ENCODE results near the gene XPO6. TPM values are rescaled to one million over a fixed set of nuclear protein-coding genes. Genes with fewer than 3 reads are reported as not detected.
A peak's percentile ranks its signal among the peaks of the same experiment; 100 is the strongest.

The XPO6 gene
- total and polyA plus RNA-seq, 7 experiments from 2014 or later, result 89.5 to 437 (median 371) TPM

DNA sequence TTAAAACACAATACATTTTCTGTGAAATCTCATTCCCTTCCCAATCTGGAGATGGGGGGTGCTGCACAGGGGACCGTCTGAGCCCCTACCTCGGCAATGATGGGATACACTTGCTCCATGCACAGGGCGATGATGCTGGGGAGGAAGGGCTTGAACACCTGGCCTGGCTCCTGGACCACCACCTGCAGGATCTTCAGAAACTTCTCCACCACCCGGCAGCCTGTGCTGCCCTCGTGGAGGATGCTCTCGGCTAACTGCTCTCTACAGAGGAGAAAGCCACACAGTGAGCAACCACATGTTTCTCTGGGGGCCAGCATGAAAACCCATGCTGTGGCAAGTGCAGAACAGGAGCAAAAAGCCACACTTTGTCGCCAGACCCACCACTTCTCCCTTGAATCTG is 105.8 kb downstream of the XPO6 start:
- H3K4me1 Mint-ChIP-seq, result peaks cover 7 to 19% (median 16%) of the 10 kb centered on the region in 7 donors
- Histone ChIP-seq H3K27me3 (ENCODE audit: control insufficient read depth in 2 of 2, insufficient read depth in 2 of 2, low read length in 2 of 2) (no peaks in the 10 kb centered on the region), H3K9me3 (ENCODE audit: control insufficient read depth in 2 of 3, low read length in 3 of 3) (no peaks in the 10 kb centered on the region), H3K27ac (ENCODE audit: low read depth, low read length) (no peak overlapping the region), H3K36me3 (ENCODE audit: control insufficient read depth in 2 of 3, insufficient read depth in 3 of 3, low read length in 3 of 3) (peaks cover 55 to 97% (median 62%) of the 10 kb centered on the region in 3 experiments), H3K4me3 (ENCODE audit: low read length) (no peak overlapping the region), H3K4me1 (ENCODE audit: control insufficient read depth in 2 of 2, insufficient read depth in 2 of 2, low read length in 2 of 2) (no peaks in the 10 kb centered on the region)
- CTCF ChIA-PET, result interaction anchor here (0.6 kb wide), 2 partner anchors 73 to 637 kb away, joined by 3 to 7 read pairs; no protein-coding TSS in a partner anchor
- peaks cover 0 to 2% (median 0%) of the 10 kb centered on the region in 11 donors for H3K9me3 Mint-ChIP-seq
- peaks cover 20 to 78% (median 34%) of the 10 kb centered on the region in 5 donors for H3K36me3 Mint-ChIP-seq
- intact Hi-C loops (cut with micrococcal nuclease), result no loop called here
- peak overlapping the region in 3 of 9 donors; percentile 43 to 75 (median 63) for H3K27ac Mint-ChIP-seq
- no peak overlapping the region for H3K4me3 Mint-ChIP-seq
- POLR2A ChIA-PET, result no interaction called here
- DNase-seq (no peak), ATAC-seq (no peak)
- H3K27me3 Mint-ChIP-seq, result no peaks in the 10 kb centered on the region

GRCh38 chr16:28105297-28105696 is 106.5 kb downstream of the XPO6 start:
- Mint-ChIP-seq H3K36me3 (peaks cover 17 to 78% (median 31%) of the 10 kb centered on the region in 5 donors), H3K9me3 (peaks cover 0 to 2% (median 0%) of the 10 kb centered on the region in 11 donors), H3K4me3 (no peak overlapping the region), H3K27me3 (no peaks in the 10 kb centered on the region), H3K4me1 (peaks cover under 1 to 15% (median 11%) of the 10 kb centered on the region in 7 donors), H3K27ac (peak overlapping the region in 1 of 9 donors; percentile 51)
- Histone ChIP-seq H3K36me3 (ENCODE audit: control insufficient read depth in 2 of 3, insufficient read depth in 3 of 3, low read length in 3 of 3) (peaks cover 49 to 98% (median 60%) of the 10 kb centered on the region in 3 experiments), H3K4me3 (ENCODE audit: low read length) (no peak overlapping the region), H3K27ac (ENCODE audit: low read depth, low read length) (no peak overlapping the region), H3K27me3 (ENCODE audit: control insufficient read depth in 2 of 2, insufficient read depth in 2 of 2, low read length in 2 of 2) (no peaks in the 10 kb centered on the region), H3K9me3 (ENCODE audit: control insufficient read depth in 2 of 3, low read length in 3 of 3) (no peaks in the 10 kb centered on the region), H3K4me1 (ENCODE audit: control insufficient read depth in 2 of 2, insufficient read depth in 2 of 2, low read length in 2 of 2) (no peaks in the 10 kb centered on the region)
- ATAC-seq (no peak), DNase-seq (no peak)
- intact Hi-C loops (cut with micrococcal nuclease), result no loop called here
- CTCF ChIA-PET, result no interaction called here
- POLR2A ChIA-PET, result no interaction called here

DNA sequence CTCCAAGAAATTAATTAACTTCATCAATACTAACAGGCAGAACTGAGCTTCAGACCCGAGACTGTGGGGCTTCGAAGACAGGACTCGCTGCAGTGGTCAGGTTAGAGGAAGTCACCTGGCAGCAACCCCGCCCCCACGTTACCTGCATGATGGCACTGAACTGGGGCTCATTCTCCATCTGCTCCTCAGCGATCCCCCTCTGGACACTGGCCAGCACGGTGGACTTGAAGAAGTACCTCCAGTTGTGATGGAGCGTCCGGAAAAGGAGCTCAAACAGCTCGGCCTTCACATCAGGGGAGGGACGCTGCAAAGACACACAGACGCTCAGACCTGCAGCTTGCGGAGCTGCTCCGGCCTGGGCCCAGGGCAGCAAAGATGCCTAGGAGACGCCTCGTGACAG is 107.4 kb downstream of the XPO6 start:
- peaks cover 15 to 76% (median 33%) of the 10 kb centered on the region in 5 donors for H3K36me3 Mint-ChIP-seq
- intact Hi-C loops (cut with micrococcal nuclease), result no loop called here
- Histone ChIP-seq H3K36me3 (ENCODE audit: control insufficient read depth in 2 of 3, insufficient read depth in 3 of 3, low read length in 3 of 3) (peaks cover 47 to 100% (median 60%) of the 10 kb centered on the region in 3 experiments), H3K4me3 (ENCODE audit: low read length) (no peak overlapping the region), H3K9me3 (ENCODE audit: control insufficient read depth in 2 of 3, low read length in 3 of 3) (no peaks in the 10 kb centered on the region), H3K27me3 (ENCODE audit: control insufficient read depth in 2 of 2, insufficient read depth in 2 of 2, low read length in 2 of 2) (no peaks in the 10 kb centered on the region), H3K4me1 (ENCODE audit: control insufficient read depth in 2 of 2, insufficient read depth in 2 of 2, low read length in 2 of 2) (no peaks in the 10 kb centered on the region), H3K27ac (ENCODE audit: low read depth, low read length) (no peak overlapping the region)
- no peak for ATAC-seq
- H3K4me3 Mint-ChIP-seq, result no peak overlapping the region
- no peak for DNase-seq
- H3K27ac Mint-ChIP-seq, result peak overlapping the region in 1 of 9 donors; percentile 8
- H3K9me3 Mint-ChIP-seq, result peaks cover 0 to 2% (median 0%) of the 10 kb centered on the region in 11 donors
- ChIA-PET POLR2A (no interaction called here), CTCF (interaction anchor here (0.7 kb wide), 1 partner anchor 9 kb away, joined by 3 read pairs; no protein-coding TSS in a partner anchor)
- H3K4me1 Mint-ChIP-seq, result peaks cover 0 to 11% (median 3%) of the 10 kb centered on the region in 7 donors
- no peaks in the 10 kb centered on the region for H3K27me3 Mint-ChIP-seq

- Histone ChIP-seq H3K27me3 (ENCODE audit: control insufficient read depth in 2 of 2, insufficient read depth in 2 of 2, low read length in 2 of 2) (no peaks in the 10 kb centered on the region), H3K27ac (ENCODE audit: low read depth, low read length) (no peak overlapping the region), H3K4me1 (ENCODE audit: control insufficient read depth in 2 of 2, insufficient read depth in 2 of 2, low read length in 2 of 2) (no peaks in the 10 kb centered on the region), H3K4me3 (ENCODE audit: low read length) (no peak overlapping the region), H3K9me3 (ENCODE audit: control insufficient read depth in 2 of 3, low read length in 3 of 3) (no peaks in the 10 kb centered on the region), H3K36me3 (ENCODE audit: control insufficient read depth in 2 of 3, insufficient read depth in 3 of 3, low read length in 3 of 3) (peaks cover 52 to 100% (median 65%) of the 10 kb centered on the region in 3 experiments)
- H3K9me3 Mint-ChIP-seq, result peaks cover 0 to 5% (median 0%) of the 10 kb centered on the region in 11 donors
- no peaks in the 10 kb centered on the region for H3K27me3 Mint-ChIP-seq
- ATAC-seq (no peak), DNase-seq (no peak)
- intact Hi-C loops (cut with micrococcal nuclease), result no loop called here
- peak overlapping the region in 4 of 9 donors; percentile 6 to 43 (median 22) for H3K27ac Mint-ChIP-seq
- peaks cover 0 to 10% (median 0%) of the 10 kb centered on the region in 7 donors for H3K4me1 Mint-ChIP-seq
- ChIA-PET CTCF (no interaction called here), POLR2A (no interaction called here)
- H3K4me3 Mint-ChIP-seq, result no peak overlapping the region
- H3K36me3 Mint-ChIP-seq, result peaks cover 14 to 75% (median 37%) of the 10 kb centered on the region in 5 donors
Observed at GRCh38 chr16:28103516-28104170, 108.1 kb downstream of the XPO6 start.

GRCh38 chr16:28101533-28101890 is 110.3 kb downstream of the XPO6 start:
- DNase-seq (no peak), ATAC-seq (no peak)
- CTCF ChIA-PET, result no interaction called here
- no peaks in the 10 kb centered on the region for H3K4me1 ChIP-seq (ENCODE audit: control insufficient read depth in 2 of 2, insufficient read depth in 2 of 2, low read length in 2 of 2)
- Mint-ChIP-seq H3K36me3 (peaks cover 14 to 72% (median 39%) of the 10 kb centered on the region in 5 donors), H3K4me1 (peaks cover 0 to 16% (median 0%) of the 10 kb centered on the region in 7 donors), H3K27ac (no peak overlapping the region), H3K9me3 (peaks cover 0 to 7% (median 0%) of the 10 kb centered on the region in 11 donors), H3K4me3 (no peak overlapping the region), H3K27me3 (no peaks in the 10 kb centered on the region)
- no peak overlapping the region for H3K27ac ChIP-seq (ENCODE audit: low read depth, low read length)
- intact Hi-C loops (cut with micrococcal nuclease), result no loop called here
- H3K36me3 ChIP-seq (ENCODE audit: control insufficient read depth in 2 of 3, insufficient read depth in 3 of 3, low read length in 3 of 3), result peaks cover 47 to 100% (median 55%) of the 10 kb centered on the region in 3 experiments
- H3K27me3 ChIP-seq (ENCODE audit: control insufficient read depth in 2 of 2, insufficient read depth in 2 of 2, low read length in 2 of 2), result no peaks in the 10 kb centered on the region
- no peaks in the 10 kb centered on the region for H3K9me3 ChIP-seq (ENCODE audit: control insufficient read depth in 2 of 3, low read length in 3 of 3)
- POLR2A ChIA-PET, result no interaction called here
- H3K4me3 ChIP-seq (ENCODE audit: low read length), result no peak overlapping the region

DNA sequence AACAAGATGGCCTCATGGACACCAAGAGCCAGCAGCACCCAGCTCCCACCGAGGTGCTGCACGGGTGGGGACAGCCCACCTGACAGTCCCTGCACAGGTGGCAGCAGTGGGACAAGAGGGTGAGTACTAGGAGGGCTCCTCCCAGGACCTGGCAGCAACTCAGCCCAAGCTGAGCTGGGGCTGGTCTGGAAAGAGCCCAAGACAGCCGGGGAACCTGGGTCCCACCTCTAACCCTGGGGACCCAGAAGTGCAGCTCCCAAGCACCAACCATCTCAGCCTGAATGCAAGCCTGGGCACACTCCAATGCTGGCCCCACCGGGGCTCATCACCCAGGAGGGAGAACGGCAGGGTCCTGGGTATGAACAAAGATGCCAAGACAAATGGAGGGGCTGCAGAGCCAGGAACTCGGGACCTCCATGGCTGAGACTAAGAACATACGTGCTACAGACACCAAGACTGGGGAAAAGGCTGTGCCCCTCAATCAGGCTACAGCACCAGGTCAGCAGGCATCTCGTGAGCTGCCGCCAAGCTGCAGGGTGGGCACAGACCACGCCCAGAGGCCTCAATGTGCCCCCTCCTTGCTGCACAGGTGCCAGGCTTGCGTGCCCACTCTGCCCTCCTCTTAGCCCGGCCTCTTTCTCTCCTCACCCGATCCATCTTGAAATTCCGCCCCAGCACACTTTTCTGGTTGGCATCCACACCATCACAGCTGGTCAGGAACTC is 110.8 kb downstream of the XPO6 start:
- peaks cover 0 to 7% (median 0%) of the 10 kb centered on the region in 11 donors for H3K9me3 Mint-ChIP-seq
- ATAC-seq, result no peak
- peaks cover 14 to 69% (median 34%) of the 10 kb centered on the region in 5 donors for H3K36me3 Mint-ChIP-seq

More for the DNA sequence above, 110.8 kb downstream of the XPO6 start:
- no peak overlapping the region for H3K4me3 ChIP-seq (ENCODE audit: low read length)
- CTCF ChIA-PET, result interaction anchor here (0.5 kb wide), 1 partner anchor 135 kb away, joined by 3 read pairs; no protein-coding TSS in a partner anchor
- H3K4me1 Mint-ChIP-seq, result peaks cover 0 to 16% (median 0%) of the 10 kb centered on the region in 7 donors
- DNase-seq, result no peak
- no peak overlapping the region for H3K4me3 Mint-ChIP-seq
- no peaks in the 10 kb centered on the region for H3K27me3 ChIP-seq (ENCODE audit: control insufficient read depth in 2 of 2, insufficient read depth in 2 of 2, low read length in 2 of 2)
- H3K9me3 ChIP-seq (ENCODE audit: control insufficient read depth in 2 of 3, low read length in 3 of 3), result no peaks in the 10 kb centered on the region
- H3K27me3 Mint-ChIP-seq, result no peaks in the 10 kb centered on the region
- peaks cover 42 to 95% (median 51%) of the 10 kb centered on the region in 3 experiments for H3K36me3 ChIP-seq (ENCODE audit: control insufficient read depth in 2 of 3, insufficient read depth in 3 of 3, low read length in 3 of 3)
- POLR2A ChIA-PET, result no interaction called here
- no peak overlapping the region for H3K27ac ChIP-seq (ENCODE audit: low read depth, low read length)
- peak overlapping the region in 2 of 9 donors; percentile 19 to 70 for H3K27ac Mint-ChIP-seq
- intact Hi-C loops (cut with micrococcal nuclease), result no loop called here
- H3K4me1 ChIP-seq (ENCODE audit: control insufficient read depth in 2 of 2, insufficient read depth in 2 of 2, low read length in 2 of 2), result no peaks in the 10 kb centered on the region

All from naive thymus-derived CD4-positive, alpha-beta T cell (primary cell).